Esophagus squamous epithelium (tissue), 4 donors: Measurements from ENCODE around the gene NR0B2.

Experiments
- CTCF ChIP-seq, 6 experiments: fragments of 450-650 bp in 4 of 6; fragments of 200-600 bp in 2 of 6; sonication (generic) in 2 of 6; IDR thresholded peaks; one replicate each; pipeline ENCODE4 v1.5.1; 2016 to 2019; ENCODE audit warnings: antibody characterized with exemption in 6 of 6, mild to moderate bottlenecking in 4 of 6, moderate library complexity in 4 of 6
- POLR2A ChIP-seq, 4 donors: fragments of 450-650 bp; IDR thresholded peaks; one replicate each; pipeline ENCODE4 v1.6.1; 2017; ENCODE audit warnings: antibody characterized with exemption in 4 of 4, mild to moderate bottlenecking in 4 of 4, moderate library complexity in 3 of 4

GRCh38 chr1:26894263-26894662, 19.5 kb downstream of the NR0B2 start:
- no peak for TF ChIP-seq CTCF (IDR thresholded peaks at IDR 0.05)
- no peak for TF ChIP-seq POLR2A (IDR thresholded peaks at IDR 0.05)
